ENCODE results near the gene TBC1D10A. TPM values are rescaled to one million over a fixed set of nuclear protein-coding genes. Genes with fewer than 3 reads are reported as not detected.

TBC1D10A gene
- total RNA-seq, 1 experiment from 2014 or later: 8.4 TPM

DNA sequence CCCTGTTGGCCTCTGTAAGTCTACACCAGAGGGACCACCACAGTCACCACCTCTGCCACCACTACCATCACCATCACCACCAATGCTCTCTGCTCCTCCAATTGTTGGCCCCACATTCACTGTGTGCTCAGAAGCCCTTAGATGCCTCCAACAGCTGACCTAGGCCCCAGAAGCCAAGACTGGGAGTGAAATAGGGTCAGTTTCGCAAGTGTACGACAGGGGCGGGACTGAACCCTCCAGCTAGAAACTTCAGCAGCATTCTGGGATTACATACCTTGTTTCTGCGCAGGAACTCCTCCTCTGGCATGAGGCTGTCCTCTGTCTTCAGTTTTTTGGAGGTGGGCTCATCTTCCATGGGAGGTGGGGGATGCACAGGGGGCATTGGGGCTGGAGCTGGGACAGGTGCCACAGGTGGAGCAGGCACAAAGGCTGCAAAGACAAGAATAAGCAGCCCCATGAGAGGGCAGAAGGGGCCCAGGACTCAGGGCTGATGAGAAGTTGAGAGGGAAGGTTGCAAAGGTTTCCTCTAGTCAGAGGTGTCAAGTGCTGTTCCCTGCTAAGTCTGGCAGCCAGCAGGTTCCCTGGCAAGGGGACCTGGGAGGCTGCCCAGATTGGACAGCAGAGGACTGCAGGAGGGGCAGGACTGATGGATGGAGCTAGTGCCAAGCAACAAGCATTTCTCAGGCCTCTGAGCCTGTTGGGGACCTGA is 10.2 kb upstream of the TBC1D10A start:
- no peak overlapping the region for H3K56ac ChIP-seq (ENCODE audit: insufficient read length, low read depth, low read length)
- no peak overlapping the region; a peak in 1 of 7 replicates for H3K27ac Mint-ChIP-seq
- no peak overlapping the region for H3K4me3 Mint-ChIP-seq

More for the DNA sequence above, 10.2 kb upstream of the TBC1D10A start:
- no peak overlapping the region for H2AFZ ChIP-seq (ENCODE audit: low read length)
- H3K4me2 ChIP-seq (ENCODE audit: insufficient read depth, insufficient read length, low read length): no peak overlapping the region
- no peak overlapping the region for H3K14ac ChIP-seq (ENCODE audit: insufficient read depth, low read length)
- H4K20me1 ChIP-seq (ENCODE audit: control insufficient read depth, insufficient read depth, insufficient read length): no peaks in the 10 kb centered on the region
- no peak overlapping the region for H4K5ac ChIP-seq (ENCODE audit: insufficient read length, low read depth, low read length)
- TF ChIP-seq, protein P1, sequence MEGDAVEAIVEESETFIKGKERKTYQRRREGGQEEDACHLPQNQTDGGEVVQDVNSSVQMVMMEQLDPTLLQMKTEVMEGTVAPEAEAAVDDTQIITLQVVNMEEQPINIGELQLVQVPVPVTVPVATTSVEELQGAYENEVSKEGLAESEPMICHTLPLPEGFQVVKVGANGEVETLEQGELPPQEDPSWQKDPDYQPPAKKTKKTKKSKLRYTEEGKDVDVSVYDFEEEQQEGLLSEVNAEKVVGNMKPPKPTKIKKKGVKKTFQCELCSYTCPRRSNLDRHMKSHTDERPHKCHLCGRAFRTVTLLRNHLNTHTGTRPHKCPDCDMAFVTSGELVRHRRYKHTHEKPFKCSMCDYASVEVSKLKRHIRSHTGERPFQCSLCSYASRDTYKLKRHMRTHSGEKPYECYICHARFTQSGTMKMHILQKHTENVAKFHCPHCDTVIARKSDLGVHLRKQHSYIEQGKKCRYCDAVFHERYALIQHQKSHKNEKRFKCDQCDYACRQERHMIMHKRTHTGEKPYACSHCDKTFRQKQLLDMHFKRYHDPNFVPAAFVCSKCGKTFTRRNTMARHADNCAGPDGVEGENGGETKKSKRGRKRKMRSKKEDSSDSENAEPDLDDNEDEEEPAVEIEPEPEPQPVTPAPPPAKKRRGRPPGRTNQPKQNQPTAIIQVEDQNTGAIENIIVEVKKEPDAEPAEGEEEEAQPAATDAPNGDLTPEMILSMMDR (conservative IDR thresholded peaks at IDR 0.05): no peak
- no peak overlapping the region for H4K8ac ChIP-seq (replicated peaks; ENCODE audit: insufficient read length, low read depth, low read length)
- no peak overlapping the region for H3K18ac ChIP-seq (ENCODE audit: insufficient read length, low read depth, low read length)
- Mint-ChIP-seq H3K4me1 (no peaks in the 10 kb centered on the region), H3K9me3 (no peaks in the 10 kb centered on the region), H3K36me3 (ENCODE audit: insufficient read depth in 1 of 3, low read depth in 3 of 3) (peaks cover 68 to 99% (median 95%) of the 10 kb centered on the region in 3 experiments), H3K27me3 (ENCODE audit: low read depth) (no peaks in the 10 kb centered on the region)
- no peaks in the 10 kb centered on the region for H3K4me1 ChIP-seq (ENCODE audit: insufficient read depth, low read length)
- H2BK20ac ChIP-seq (ENCODE audit: low read depth, low read length, poor library complexity, severe bottlenecking): no peak overlapping the region
- no peaks in the 10 kb centered on the region for H3K79me1 ChIP-seq (ENCODE audit: insufficient read depth, low read depth, low read length, poor library complexity, severe bottlenecking)
- no peak overlapping the region for H2BK5ac ChIP-seq (ENCODE audit: insufficient read length, low read length)
- H3K27me3 ChIP-seq (ENCODE audit: insufficient read depth, low read length): no peaks in the 10 kb centered on the region
- H3K27ac ChIP-seq (ENCODE audit: insufficient read length, low read depth, low read length): no peak overlapping the region
- no peak for DNase-seq
- WGBS (ENCODE audit: extremely low coverage, insufficient read length, low lambda C conversion rate): no CpG with 5 or more reads among the region's 4 CpGs
- H3T11ph ChIP-seq (ENCODE audit: low read length): no peak overlapping the region
- H2BK120ac ChIP-seq (ENCODE audit: low read depth, low read length, poor library complexity, severe bottlenecking): no peak overlapping the region
- no peaks in the 10 kb centered on the region for H3K9me3 ChIP-seq (ENCODE audit: control insufficient read depth, low read depth, low read length)
- no peaks in the 10 kb centered on the region for H3K23me2 ChIP-seq (ENCODE audit: insufficient read length, low read depth, low read length, poor library complexity, severe bottlenecking)
- no peak overlapping the region for H3K4ac ChIP-seq (ENCODE audit: low read depth, low read length)
- H2BK12ac ChIP-seq (ENCODE audit: insufficient read length, low read depth, low read length): no peak overlapping the region
- H2AK5ac ChIP-seq (ENCODE audit: insufficient read length, low read length): no peak overlapping the region
- no peak overlapping the region for H4K91ac ChIP-seq (ENCODE audit: insufficient read length, low read depth, low read length)
- no peak overlapping the region for H3K9ac ChIP-seq (ENCODE audit: extremely low read depth, insufficient read length, low read length)
- 0 out of 2 replicates have a peak, but pooled peaks cover 2% of the 10 kb centered on the region for H3K79me2 ChIP-seq (ENCODE audit: insufficient read depth, low read length)
- H2BK15ac ChIP-seq (ENCODE audit: low read depth, low read length): no peak overlapping the region
- H3K23ac ChIP-seq (ENCODE audit: insufficient read length, low read depth, low read length): no peak overlapping the region

Data from H9 (cell line).